ENCODE measurements around the gene DNASE1L1.

Gene DNASE1L1

DNA sequence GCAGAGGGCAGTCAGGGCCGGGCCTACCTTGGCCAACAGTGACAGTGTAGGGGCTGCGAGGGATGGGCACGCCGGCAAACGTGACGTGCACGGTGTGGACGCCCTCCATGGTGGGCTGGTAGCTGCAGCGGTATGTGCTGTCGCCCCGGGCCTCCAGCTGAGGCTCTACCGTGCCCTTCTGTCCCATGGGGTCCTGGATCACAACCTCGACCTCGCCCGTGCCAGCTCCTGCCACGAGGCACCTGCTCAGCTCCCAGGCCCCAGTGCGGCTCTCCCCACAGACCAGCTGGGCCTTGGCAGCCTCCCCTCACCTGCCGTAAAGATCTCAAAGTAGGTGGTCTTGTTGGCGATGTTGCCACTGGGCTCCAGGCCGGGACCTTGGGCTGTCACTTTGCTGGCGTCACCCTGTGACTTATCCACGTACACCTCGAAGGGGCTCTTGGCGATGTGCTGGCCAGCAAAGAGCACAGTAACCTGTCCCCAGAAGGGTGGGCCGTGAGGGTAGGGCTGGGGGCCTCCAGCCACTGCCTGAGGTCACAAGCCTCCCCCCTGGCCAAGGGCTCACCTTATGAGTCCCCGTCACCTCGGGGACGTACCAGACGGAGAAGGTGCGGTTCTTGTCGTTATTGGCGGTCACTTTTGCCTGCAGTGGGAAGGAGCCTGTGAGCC, 42.9 kb downstream of the DNASE1L1 start:
- no peak for DNase-seq

DNA sequence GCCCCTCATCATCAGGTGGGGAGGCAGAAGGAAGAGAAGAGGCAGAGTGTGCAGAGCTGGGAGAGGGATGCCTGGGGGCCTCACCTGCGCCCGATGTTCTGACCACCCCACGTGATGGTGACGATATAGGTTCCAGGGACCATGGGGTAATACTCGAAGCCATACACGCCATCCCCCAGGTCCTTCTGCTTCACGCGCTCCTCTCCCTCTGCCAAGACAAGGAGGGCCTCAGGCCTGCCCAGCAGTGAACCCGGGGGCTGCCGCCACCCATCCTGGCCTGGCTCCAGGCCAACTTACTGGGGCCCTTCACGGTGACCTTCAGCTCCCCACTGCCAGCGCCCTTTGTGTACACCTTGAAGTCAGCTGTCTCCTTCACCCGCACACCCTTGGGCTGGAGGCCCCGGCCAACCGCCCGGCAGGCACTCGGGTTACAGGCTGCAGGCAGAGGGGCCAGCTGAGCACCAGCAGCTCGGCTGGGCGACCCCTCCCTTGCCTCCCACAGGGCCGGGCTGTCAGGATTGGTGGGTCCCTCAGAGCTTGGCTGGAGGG, 43.9 kb downstream of the DNASE1L1 start:
- DNase-seq = no peak

DNA sequence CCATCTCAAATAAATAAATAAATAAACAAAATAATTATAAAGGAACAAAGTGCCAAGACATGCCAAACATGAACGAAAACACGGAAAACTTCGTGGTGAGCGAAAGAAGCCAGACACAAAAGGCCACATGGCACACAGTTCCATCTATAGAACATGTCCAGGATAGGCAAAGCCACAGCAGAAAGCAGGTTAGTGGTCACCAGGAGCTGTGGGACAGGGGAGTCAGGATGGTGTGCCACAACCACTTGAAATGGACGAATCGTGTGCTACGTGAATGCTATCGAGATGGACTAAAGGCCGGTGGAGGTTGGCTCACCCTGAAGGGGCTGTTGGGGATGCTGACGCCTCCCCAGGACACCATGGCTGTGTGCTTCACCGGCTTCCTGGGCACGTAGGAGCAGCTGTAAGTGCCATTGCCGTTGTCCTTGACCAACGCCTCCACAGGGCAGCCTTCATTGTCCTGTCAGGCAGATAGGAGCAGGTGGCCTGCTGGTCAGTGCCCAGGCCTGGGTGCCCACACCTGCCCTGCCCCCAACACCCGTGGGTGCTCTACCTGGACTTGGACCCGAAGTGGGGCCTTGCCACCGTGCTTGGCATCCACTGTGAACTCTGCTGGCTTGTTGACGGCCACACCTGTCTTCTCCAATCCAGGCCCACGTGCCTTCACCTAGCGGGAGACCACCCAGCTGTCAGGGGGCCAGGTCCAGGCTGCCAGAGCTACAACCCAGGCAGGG, 45.2 kb downstream of the DNASE1L1 start:
- DNase-seq = no peak

DNA sequence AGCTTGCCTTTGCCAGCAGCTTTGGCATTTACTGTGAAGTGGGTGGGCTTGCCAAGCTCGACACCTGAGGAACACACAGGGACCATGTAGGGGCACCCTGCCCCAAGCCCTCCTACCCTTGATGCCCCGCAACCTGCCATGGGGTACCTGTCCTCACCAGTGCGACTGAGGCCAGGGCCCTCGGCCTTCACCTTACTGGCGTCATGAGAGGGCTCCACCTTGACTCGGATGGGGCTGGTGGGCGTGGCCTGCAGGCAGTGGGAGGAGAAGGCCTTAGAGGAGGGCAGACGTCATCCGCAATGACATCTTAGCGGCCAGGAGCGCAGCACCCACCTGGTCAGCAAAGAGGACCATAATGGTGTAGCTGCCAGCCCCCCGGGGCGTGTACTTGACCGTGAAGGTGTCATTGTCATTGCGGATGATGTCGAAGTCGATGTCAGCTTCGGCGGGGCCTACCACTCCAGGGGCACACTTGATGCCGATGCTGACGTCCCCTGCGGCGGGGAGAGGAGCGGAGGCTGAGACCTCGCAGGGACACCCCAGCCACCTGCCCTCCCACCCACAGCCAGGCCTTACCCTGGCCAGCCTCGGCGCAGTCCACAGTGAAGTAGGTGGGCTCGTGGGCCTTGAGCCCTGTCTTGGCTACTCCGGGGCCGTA, 46.8 kb downstream of the DNASE1L1 start:
- no peak for DNase-seq

DNA sequence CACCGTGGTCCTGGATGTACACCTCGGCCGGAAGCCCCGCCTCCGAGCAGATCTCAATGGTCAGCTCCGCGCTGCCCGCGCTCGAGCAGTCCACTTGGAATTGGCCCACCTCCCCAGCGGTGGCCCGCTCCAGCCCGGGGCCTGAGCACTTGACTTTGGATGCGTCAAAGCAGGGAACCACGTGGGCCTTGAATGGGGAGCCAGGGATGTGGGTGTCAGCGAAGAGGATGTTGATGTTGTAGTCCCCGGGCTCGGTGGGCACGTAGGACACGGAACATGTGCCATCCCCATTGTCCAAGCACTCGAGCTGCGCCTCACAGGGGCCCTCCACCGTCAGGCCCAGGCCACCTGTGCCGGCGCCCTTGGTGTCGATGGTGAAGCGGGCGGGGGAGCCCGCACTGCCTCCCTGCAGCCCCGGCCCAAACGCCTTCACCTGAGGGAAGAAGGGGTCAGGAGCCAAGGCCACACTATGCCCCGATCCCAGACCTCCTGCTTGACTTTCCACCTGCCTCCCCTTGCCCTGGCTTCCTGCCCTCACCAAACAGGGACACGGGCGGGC, 48.8 kb downstream of the DNASE1L1 start:
- no peak for DNase-seq

DNA sequence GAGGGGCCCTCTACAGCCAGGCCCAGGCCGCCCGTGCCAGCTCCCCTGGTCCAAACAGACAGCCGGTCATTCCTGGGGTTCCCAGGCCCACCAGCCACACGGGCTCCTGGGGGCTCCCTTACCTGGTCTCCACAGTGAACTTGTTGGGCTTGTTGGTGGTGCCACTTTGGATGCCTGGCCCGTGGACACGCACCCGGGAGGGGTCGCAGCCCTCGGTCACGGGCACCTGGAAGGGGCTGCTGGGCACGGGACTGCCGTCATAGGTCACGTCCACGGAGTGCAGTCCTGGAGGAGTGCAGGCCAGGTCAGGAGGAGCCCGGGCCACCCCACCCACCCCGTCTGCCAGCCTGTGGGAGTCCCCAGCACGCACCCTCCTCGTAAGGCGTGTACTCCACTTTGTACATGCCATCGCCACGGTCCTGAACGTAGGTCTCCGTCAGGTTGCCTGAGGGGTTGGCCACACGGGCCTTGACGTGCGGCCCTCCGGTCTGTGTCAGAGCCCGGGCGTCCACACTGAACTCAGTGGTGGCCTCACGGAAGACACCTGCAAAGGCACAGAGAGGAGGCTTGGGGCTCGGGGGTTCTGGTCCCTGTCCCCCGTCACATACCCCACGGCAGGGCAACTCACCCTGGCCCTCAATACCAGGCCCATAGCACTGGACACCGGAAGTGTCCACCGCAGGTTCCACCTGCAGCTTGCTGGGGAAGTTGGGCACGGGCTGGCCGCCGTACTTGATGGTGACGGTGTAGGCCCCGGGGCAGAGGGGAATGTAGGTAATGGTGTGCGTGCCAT, 49.5 kb downstream of the DNASE1L1 start:
- DNase-seq = no peak

DNA sequence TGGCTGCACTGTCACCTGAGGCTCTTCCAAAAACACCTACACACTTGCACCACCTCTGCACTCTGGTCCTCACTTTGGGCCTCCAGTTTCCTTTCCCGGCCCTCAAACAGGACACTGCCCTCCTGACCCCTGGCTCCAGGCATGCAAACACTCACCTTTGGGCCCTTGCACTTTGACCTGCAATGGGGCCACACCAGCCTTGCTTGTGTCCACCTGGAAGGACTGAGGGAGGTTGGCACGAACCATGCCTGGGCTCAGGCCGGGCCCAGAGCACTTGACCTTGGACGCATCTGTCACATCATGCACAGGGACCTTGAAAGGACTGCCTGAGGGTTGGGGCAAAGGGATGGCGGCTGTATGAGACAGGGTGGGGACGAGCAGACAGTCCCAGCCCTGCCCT, 50.2 kb downstream of the DNASE1L1 start:
- DNase-seq = no peak

DNA sequence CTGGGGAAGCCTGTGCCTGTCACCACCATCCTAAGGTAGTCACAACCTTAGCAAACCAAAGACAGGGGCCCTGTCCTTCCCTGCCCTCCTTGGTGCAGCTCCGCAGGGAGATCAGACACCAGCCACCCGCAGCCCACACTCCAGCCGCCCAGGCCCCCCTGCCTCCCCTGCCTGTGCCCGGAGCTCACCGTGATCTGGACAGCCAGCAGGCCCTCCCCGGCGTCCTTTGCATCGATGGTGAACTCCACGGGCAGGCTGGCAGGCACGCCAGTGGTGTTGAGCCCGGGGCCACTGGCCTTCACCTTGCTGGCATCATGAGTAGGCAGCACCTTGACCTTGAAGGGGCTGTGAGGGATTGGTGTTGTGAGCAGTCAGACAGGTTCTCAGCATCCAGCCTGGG, 51.0 kb downstream of the DNASE1L1 start:
- no peak for DNase-seq

DNA sequence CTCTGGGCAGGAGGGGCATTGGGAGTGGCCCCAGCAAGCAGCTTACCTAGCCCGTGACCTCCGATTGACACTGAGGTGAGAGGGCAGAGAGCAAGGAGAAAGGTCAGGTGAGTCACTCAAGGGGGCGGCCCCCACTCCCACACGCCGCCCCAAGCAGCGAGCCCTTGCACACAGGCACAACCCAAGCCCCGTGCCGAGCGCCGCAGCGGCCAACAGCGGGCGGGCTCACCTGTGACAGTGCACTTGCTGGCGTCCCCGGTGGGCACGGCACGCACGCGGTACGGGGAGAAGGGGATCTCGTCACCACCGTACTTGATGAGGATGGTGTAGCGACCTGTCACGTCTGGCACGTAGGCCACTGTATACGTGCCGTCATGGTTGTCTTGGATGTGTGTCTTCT, 51.8 kb downstream of the DNASE1L1 start:
- no peak for DNase-seq

DNA sequence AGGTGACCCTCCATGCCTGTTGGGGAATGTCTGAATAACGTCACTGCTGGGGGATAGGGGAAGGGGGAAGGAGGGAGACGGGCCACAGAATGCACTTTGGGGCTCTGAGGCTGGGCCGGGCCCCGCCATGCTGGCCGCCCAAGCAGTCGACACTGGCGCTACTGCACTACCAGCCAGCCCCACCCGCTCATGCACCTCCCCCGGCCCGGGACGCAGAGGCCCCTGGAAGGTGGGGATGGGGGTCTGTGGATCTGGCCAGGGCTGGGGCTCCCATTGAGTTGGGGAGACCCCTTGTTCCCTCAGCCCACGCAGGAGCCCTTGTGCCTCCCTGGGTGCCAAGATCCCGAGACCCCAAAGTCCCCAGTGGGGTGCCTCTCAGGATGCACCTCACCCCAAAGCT, 52.5 kb downstream of the DNASE1L1 start:
- no peak for DNase-seq

DNA sequence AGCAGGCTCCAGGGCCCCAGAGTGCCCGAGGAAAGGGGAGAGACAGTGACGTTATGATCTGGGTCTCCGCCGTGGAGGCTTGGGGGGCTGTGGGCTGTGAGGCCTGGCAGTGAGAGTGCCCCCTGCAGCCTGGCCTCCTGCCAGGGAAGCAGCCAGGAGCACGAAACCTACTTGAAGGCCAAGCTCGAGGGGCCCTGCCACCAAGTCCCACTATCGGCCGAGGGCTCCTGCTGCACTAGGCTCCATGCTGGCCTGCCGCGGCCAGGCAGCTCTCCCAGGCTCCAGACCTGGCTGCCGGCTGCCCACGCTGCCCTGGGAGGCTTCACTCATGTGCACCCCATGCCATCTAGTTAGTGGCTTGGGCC, 53.3 kb downstream of the DNASE1L1 start:
- DNase-seq = no peak

DNA sequence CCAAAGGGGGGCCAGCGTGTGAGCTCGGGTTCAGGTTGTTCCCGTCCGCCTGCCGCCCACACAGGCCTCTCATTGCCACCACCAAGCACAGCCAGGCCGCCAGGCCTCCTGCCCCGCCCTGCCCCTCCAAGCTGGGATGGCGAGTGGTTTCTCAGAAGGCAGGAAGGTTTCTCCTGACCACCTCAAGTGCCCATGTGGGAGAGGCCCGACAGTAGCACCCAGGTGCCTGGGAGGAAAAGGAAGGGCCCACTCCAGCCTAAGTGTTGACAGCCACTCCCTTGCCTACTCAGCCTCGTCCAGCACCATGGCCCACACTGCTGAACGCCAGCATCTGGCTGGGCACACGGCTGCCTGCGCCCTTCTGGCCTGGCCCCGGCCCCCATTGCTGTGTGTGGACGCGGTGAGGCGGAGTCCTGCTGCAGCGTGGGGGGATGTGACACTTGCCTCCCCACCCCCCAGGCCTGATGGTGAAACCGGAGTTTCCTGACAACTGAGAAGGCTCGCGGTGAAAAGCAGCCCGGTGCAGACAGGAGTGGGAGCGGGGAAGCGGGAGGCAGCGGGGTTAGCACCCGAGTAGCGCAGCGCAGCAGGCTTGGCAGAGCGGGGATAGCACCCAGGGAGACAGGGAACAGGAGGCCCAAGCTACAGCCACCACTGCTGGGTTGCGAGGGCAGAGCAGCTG, 53.8 kb downstream of the DNASE1L1 start:
- no peak for DNase-seq

DNA sequence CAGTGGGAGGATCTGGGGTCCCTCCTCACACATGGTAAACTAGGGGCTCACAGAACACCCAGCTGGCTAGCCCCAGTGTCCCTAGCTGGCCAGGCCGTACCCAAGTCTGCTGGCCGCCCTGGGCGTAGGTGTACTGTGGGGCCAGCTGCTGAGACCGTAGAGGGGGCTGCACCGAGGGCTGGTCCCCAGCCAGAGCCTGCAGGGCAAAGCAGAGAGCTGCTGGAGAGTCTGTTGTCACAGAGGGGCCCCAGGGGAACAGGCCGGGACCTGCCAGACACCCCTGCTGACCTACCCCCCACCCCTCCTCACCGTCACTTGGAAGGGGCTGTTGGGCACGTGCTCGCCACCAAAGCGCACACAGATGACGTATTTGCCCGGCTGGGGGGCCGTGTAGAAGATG, 54.5 kb downstream of the DNASE1L1 start:
- no peak for DNase-seq

DNA sequence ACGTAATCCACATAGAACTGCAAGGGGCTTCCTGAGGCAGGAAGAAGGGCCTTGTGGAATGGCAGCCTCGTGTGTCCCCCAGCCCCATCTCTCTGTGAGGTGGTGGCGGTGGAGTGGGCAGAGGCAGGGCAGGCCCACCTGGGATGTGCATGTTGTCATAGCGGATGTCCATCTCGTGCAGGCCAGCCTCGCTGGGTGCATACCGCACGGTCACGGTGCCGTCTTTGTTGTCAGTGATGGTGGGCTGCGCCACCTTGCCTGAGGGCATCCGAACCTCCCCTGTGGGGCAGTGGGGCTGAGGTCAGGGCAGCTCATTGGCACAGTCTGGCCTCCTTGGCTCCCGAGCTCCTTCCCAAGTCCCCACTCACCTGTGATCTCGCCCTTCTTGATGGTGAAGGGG, 55.0 kb downstream of the DNASE1L1 start:
- DNase-seq = no peak

DNA sequence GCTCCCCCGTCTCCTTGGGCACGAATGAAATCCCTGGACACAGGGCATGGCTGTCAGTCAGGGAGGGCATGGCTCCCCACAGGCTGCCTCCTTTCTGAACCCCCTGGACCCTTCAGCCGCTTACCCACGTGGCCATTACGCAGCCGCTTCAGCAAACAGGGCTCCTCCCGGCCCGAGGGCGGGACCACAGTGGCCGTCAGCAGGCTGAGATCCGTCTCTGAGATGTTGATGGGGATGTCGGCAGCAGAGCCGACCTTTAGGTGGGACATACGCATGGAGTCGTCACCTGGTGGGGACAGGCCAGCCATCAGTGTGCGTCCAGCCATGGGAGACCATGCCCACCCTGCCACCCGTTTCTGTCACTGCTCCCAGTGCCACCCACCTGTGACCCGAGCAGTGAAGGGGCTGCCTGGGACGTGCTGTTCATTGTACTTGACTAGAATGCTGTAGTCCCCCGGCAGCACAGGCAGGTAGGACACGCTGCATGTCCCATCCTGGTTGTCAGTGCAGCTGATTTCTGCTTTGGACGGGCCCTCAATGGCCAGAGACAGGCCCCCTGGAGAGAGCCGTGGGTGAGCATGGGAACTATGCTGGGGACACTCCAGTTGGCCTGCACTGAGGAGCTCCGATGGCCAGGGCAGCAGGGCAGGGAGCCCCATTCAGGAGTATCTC, 55.7 kb downstream of the DNASE1L1 start:
- DNase-seq = no peak

DNA sequence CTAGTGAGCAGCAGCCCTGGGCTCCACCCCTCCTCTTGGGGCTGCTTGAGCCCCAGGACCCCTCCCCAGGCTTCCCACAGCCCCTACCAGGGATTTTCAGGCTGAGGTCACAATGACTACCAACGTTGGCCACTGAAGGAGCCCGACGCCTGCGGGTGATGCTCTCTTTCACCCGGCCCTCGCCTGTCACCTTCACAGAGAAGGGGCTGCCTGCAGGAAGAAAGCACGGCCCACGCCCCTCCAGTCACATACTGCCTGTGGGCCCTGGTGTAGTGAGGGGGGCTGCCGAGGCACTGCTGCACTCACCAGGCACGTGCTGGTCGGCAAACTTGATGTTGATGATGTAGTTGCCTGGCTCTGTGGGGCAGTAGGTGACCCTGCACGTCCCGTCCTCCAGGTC, 56.6 kb downstream of the DNASE1L1 start:
- no peak for DNase-seq

DNA sequence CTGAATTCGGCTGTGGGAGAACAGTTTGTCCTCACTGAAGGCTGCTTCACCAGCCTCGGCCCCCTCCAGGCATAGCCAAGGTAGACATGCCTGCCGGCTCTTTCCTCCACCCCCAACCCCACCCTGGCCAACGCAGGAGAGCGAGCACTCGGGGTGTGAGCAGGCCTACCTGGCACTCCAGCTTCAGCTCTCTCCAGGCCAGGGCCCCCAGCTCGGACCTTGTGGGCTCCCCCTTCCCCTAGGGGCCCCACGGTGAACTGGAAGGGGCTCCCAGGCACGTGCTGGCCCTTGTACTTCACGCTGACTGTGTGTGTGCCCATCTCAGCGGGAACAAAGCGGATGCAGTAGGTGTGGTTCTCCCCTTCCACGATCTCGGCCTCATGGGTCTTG, 57.0 kb downstream of the DNASE1L1 start:
- no peak for DNase-seq

Data from KG1 (cell line).